ENCODE results near the gene SWI5.

GRCh38 chr9:128324401-128324800, 48.3 kb downstream of the SWI5 start:
- TF ChIP-seq POLR2A (IDR thresholded peaks at IDR 0.05) (no peak), CTCF (IDR thresholded peaks at IDR 0.05) (no peak)
